HG03460 (cell line): Measurements from ENCODE around the gene DPEP2.
"Not testable (repeated sequence)": the region's sequence is repeated elsewhere in the genome, so short reads cannot be mapped to it uniquely, and the experiment has no call there.

ENCODE experiments used
- ATAC-seq: cut with Tn5 transposase; IDR thresholded peaks from one replicate; pipeline ENCODE4 v1.9.1; 2021; ENCODE audit not compliant: unreplicated experiment

The DPEP2 gene

GRCh38 chr16:68005786-68006286, 6.6 kb upstream of the DPEP2 start:
- ATAC-seq, result no peak

DNA sequence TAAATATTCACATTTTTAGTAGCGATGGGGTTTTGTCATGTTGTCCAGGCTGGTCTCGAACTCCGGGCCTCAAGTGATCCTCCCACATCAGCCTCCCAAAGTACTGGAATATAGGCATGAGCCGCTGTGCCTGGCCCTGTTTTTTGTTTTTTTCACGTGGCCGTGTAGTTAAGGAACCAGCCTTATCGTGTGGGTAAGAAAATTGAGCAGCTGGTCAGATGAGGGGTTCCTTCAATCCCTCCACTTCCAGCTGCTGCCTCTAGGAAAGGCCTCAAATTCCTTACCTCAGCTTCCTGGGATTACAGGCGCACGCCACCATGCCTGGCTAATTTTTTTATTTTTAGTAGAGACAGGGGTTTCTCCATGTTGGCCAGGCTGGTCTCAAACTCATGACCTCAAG, 5.9 kb upstream of the DPEP2 start:
- ATAC-seq, result no peak

DNA sequence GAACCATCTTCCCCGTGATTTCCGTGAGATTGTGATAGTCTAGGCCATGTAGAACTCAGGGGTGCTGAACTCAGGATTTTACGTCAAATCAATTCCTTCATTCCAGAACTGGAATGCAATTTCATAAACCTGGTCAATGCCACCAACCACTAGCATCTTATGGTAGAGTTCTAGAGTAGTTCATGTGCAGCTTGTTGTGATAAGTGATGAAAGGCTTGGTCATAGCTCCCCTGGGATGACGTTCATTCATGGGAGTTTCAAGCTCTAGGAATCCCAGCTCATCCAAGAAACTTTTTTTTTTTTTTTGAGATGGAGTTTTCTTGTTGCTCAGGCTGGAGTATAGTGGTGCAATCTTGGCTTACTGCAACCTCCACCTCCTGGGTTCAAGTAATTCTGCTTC, 3.7 kb upstream of the DPEP2 start:
- no peak for ATAC-seq

- ATAC-seq, result no peak
Measured at GRCh38 chr16:68000450-68000849, 1.2 kb upstream of the DPEP2 start.

DNA sequence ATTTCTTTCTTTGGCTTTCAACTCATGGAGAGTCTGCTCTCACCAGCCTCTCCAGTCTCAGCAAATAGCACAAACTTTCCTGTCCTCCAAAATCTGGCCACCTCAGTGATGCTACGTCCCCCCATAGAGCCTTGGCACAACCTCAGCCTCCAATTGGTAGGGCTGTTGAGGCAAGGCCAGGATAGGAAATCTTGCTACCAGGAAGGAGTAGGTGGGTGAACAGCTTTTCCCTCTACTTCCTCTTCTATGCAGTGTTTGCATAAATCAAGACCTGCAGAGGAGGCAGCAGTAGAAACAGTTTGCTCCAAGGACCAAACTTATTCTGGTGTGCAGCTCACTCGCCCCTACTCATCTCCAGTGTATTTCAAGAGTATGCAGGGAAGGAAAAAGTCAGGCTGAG, 701 bp upstream of the DPEP2 start:
- ATAC-seq, result no peak

- not testable (repeated sequence) for ATAC-seq
Measured at GRCh38 chr16:67998231-67998778, 979 bp downstream of the DPEP2 start.

GRCh38 chr16:67996666-67997065, 2.6 kb downstream of the DPEP2 start:
- no peak for ATAC-seq

- ATAC-seq, result no peak
Measured at GRCh38 chr16:67995423-67995822, 3.9 kb downstream of the DPEP2 start.

DNA sequence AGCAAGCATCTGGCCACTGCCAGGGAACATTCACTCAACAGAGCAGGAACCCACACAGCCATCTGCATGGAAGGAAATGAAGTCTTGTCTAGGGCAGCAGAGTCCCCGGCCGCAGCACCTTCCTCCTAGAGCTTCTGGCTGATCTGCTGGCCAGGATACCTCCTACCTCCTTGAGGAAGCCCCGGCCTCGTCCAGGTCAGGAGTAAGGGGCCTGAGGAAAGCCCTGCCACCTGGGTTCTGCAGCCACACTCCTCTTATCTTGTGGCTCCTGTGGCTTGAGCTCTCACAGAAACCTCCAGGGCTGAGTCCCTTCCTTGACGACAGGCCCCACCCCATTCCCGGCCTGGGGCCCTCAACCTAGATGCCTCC, 5.3 kb downstream of the DPEP2 start:
- ATAC-seq, result not testable (repeated sequence)

DNA sequence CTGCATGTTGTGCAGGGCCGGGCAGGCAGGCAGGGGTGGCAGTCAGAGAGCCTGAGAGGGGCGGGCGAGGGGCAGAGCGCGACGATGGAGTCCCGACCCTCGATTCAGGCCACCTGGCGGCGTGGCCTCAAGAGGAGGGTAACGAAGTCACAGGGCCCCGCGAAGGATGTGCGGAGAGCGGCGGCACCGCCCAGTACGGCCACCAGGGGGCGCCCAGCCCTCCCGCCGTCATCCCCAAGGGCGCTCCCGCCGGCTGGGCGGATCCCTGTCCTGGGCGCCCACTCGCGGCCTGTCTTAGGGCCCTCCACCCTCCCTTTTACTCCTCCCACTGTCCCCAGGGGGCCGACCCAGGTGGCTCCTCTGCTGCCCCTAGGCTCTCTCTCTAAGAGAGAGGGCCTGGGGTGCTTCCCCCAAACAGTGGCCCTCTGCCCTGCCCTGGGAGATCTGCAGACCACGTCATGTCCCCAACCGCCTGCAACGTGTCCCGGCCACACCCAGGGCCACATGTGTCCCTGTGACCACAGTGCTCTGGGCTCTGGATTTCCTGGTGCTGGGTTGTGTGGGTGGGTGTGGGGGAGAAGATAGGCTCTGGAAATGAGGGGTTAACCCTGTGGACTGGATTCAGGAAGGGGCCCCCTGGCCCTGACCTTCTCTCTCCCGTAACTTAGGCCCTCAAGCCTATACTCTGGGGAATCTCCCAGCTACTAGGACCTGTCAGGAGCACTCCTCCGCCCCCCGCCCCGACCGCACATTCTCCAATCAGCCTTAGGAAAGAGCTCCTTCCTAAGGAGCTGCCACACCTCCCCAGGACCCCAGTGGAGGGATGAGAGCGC, 5.9 kb downstream of the DPEP2 start:
- ATAC-seq, result peak; percentile 64

GRCh38 chr16:67992661-67993206, 6.5 kb downstream of the DPEP2 start:
- no peak for ATAC-seq

- no peak for ATAC-seq
Measured at GRCh38 chr16:67990018-67990386, 9.3 kb downstream of the DPEP2 start.

- ATAC-seq, result no peak
Measured at GRCh38 chr16:67989322-67990017, 9.8 kb downstream of the DPEP2 start.

DNA sequence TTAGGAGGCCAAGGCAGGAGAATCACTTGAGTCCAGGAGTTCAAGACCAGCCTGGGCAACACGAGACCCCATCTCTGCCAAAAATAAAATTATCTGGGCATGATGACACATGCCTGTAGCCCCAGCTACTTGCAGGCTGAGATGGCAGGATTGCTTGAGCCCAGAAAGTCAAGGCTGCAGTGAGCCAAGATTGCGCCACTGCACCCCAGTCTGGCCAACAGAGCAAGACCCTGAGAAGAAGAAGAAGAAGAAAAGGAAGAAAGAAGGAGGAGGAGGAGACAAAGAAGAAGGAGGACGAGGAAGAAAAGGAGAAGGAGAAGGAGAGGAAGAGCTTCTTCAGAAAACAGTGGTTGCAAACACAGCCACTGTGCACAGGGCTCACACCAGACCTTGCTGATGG, 10.6 kb downstream of the DPEP2 start:
- ATAC-seq, result no peak

DNA sequence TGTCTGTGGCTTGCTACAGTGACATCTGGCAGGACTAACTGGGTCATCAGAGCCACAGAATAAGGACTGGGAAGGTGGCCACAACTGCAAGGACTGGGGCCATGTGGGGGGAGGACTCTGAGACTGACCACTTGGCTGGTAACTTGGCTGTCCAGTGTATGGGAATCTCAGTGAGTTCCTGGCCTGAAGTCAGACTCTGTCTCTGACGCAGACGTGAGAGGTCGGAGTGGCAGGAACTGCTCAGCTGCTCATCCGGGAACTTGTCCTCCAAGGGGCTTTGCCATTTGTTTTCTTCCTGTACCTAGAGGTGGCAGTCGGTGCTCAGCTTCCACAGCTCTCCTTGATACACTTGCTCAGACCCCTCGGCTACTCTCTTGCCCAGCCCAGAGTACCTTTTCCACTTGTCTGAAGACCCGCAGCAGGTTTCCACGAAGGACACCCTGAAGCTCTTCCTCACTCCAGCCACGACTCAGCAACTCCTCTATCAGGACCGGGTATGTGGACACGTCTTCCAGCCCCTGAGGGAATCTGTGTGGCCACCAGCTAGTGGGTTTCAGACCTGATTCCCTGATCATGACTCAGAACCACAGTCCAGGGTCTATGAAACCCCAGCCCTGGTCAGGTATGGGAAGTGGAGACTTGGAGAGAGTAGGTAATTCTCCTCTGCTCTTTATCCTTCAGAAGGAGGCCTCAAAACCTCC, 11.7 kb downstream of the DPEP2 start:
- no peak for ATAC-seq

DNA sequence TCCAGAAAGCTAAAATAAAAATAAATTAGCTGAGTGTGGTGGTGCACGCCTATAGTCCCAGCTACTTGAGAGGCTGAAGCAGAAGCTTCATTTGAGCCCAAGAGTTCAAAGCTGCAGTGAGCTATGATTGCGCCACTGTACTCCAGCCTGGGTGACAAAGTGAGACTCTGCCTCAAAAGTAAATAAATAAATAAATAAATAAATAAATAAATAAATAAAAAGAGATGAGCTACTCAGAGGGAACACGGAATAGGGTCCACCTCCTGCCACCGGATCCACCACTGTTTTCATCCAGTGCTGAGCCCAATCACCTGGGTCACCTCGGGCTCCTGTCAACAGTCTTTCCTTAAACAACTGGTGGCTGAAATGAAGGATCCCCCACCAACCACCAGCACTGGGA, 12.3 kb downstream of the DPEP2 start:
- ATAC-seq, result no peak

- no peak for ATAC-seq
Measured at GRCh38 chr16:67982011-67982696, 17.1 kb downstream of the DPEP2 start.

DNA sequence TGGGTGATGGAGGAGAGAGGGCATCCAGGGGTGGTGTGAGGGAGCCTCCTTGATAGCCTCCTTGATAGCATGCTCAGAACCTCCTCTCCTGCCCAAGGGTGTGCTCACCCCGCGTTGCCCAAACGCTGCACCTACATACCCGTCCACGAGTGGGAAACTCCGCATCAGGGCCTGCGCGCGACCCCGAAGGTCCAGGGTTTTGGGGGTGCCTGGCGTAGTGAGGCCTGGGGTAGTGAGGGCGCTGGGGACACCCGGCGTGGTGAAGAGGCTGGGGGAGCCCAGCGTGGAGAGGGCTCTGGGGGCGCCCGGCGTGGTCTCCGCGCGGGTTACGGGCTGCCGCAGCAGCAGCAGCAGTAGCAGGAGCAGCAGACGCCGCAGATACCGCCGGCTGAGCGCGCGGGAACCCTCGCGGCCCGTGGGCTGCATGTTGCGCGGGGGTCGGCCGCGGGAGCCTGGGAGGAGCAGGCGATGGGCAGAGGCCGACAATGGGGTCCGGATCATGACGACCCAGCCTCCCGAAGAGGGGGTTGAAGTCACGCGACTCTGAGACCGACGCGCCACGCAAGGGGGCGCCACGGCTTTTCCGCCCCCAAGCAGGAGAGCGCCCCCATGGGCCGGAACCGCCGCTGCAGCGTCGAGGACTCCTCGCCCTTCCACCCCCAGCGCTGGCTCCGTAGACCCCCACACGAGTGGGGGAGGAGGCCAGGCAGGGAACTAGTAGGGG, 19.2 kb downstream of the DPEP2 start, which contains the start of gene DPEP3:
DPEP3 (minus strand) TSS at position 545 of the 724 bp plus-strand sequence; CDS start at position 426, 119 bp downstream.
- ATAC-seq, result no peak

- ATAC-seq, result no peak
Measured at GRCh38 chr16:67977469-67978227, 21.6 kb downstream of the DPEP2 start.
